ENCODE results near the gene ARHGAP18.

DNA sequence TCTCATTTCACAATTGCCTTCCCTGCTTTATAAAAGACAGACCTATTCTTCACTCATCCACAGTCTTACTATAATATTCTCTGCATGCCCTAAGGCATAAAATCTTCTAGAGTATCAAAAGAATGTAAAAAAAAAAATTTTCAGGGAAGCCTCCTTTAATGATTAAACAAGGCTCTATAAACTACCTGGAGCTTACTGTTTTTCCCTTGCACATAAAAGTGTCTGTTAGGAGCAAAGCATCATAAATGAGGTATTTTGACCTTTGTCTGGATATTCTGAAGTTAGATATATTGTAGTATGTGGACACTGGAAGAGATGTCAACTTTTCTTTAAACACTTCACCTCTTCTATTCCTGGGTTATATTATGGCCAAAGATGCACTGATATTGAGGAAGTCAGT lies 97.5 kb downstream of the ARHGAP18 start:
- TF ChIP-seq, protein P1, sequence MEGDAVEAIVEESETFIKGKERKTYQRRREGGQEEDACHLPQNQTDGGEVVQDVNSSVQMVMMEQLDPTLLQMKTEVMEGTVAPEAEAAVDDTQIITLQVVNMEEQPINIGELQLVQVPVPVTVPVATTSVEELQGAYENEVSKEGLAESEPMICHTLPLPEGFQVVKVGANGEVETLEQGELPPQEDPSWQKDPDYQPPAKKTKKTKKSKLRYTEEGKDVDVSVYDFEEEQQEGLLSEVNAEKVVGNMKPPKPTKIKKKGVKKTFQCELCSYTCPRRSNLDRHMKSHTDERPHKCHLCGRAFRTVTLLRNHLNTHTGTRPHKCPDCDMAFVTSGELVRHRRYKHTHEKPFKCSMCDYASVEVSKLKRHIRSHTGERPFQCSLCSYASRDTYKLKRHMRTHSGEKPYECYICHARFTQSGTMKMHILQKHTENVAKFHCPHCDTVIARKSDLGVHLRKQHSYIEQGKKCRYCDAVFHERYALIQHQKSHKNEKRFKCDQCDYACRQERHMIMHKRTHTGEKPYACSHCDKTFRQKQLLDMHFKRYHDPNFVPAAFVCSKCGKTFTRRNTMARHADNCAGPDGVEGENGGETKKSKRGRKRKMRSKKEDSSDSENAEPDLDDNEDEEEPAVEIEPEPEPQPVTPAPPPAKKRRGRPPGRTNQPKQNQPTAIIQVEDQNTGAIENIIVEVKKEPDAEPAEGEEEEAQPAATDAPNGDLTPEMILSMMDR (conservative IDR thresholded peaks at IDR 0.05; ENCODE audit: low read length), result no peak
- TF ChIP-seq EZH2phosphoT487 (IDR thresholded peaks at IDR 0.05; ENCODE audit: borderline replicate concordance), result no peak
